Effector memory CD8-positive, alpha-beta T cell (primary cell): Measurements from ENCODE around the gene TBC1D1.
"Not testable (repeated sequence)": the region's sequence is repeated elsewhere in the genome, so short reads cannot be mapped to it uniquely, and the experiment has no call there.

ENCODE experiments used
- ATAC-seq: fragments of 150-1000 bp; cut with Tn5 transposase; replicated peaks from 2 replicates; pipeline ENCODE4 v1.10.0; 2021; ENCODE audit warnings: mild to moderate bottlenecking, moderate library complexity
- DNase-seq, 3 experiments: peaks; one replicate each; pipeline ENCODE4 v3.0.0; 2021
- H3K27ac Mint-ChIP-seq, 2 donors: one replicate each; pipeline ENCODE4 v1.8.0; 2022; ENCODE audit warnings: mild to moderate bottlenecking in 2 of 2, mixed read lengths in 2 of 2, moderate library complexity in 2 of 2
- H3K27me3 Mint-ChIP-seq, 2 donors: one replicate each; pipeline ENCODE4 v1.8.0; 2022; ENCODE audit warnings: mixed read lengths in 2 of 2
- H3K36me3 Mint-ChIP-seq: one replicate; pipeline ENCODE4 v1.8.0; 2022; ENCODE audit warnings: mild to moderate bottlenecking, moderate library complexity, mixed read lengths; ENCODE audit not compliant: insufficient read depth
- H3K4me1 Mint-ChIP-seq, 2 donors: one replicate each; pipeline ENCODE4 v1.8.0; 2022; ENCODE audit warnings: low read depth in 2 of 2, mixed read lengths in 2 of 2
- H3K4me3 Mint-ChIP-seq, 2 donors: one replicate each; pipeline ENCODE4 v1.8.0; 2022; ENCODE audit warnings: mild to moderate bottlenecking in 2 of 2, mixed read lengths in 2 of 2, moderate library complexity in 2 of 2
- H3K9me3 Mint-ChIP-seq, 2 donors: one replicate each; pipeline ENCODE4 v1.8.0; 2022; ENCODE audit warnings: mixed read lengths in 2 of 2

Gene TBC1D1

DNA sequence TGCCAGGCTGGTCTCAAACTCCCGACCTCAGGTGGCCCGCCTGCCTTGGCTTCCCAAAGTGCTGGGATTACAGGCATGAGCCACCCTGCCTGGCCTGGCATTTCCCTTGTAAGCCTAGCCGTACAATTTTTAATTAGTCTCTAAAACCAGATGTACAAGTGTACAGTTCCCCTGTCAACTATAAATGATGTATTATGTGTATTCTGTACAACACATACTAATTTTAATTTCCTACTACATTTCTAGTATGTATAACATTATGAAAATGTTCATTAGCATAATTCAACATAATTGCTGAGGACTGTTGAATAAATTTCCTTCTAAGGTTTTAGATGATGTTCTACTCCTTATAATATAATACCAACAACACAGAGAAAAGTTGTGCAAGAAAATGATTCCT lies 27.8 kb downstream of the TBC1D1 start:
- H3K9me3 Mint-ChIP-seq, result no peaks in the 10 kb centered on the region
- peaks cover 2% of the 10 kb centered on the region for H3K36me3 Mint-ChIP-seq

DNA sequence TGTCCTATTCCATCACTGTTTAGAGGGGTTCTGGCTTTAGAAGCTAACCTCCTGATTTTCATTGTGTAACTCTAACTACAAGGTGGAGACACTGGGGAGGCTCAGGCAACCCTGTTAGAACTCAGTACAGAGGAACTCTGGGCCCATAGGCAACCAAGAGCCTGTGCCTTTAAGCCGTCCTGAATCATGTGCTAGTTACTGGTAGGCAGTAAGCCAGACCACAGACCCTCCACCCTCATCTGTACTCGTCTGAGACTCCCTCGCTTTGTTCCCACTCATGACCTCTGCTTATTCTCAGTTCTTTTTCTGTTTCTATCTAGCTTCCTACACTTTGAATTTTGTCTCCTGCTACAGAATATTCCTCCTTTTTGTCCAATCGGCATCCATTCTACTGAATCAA lies 31.4 kb downstream of the TBC1D1 start:
- Mint-ChIP-seq H3K27me3 (no peaks in the 10 kb centered on the region), H3K27ac (no peak overlapping the region), H3K9me3 (no peaks in the 10 kb centered on the region), H3K4me3 (no peak overlapping the region), H3K4me1 (peaks cover 9 to 25% of the 10 kb centered on the region in 2 donors), H3K36me3 (peaks cover 2% of the 10 kb centered on the region)
- DNase-seq (no peak), ATAC-seq (no peak)

More for the DNA sequence above, 27.8 kb downstream of the TBC1D1 start:
- H3K4me3 Mint-ChIP-seq, result no peak overlapping the region
- ATAC-seq, result no peak
- DNase-seq, result no peak
- peaks cover 7 to 17% of the 10 kb centered on the region in 2 donors for H3K4me1 Mint-ChIP-seq
- no peaks in the 10 kb centered on the region for H3K27me3 Mint-ChIP-seq
- H3K27ac Mint-ChIP-seq, result no peak overlapping the region

- not testable (repeated sequence) for H3K36me3 Mint-ChIP-seq, H3K27ac Mint-ChIP-seq, H3K4me3 Mint-ChIP-seq, ATAC-seq, H3K27me3 Mint-ChIP-seq, H3K9me3 Mint-ChIP-seq, DNase-seq
- H3K4me1 Mint-ChIP-seq, result peaks cover 14 to 30% of the 10 kb centered on the region in 2 donors
Observed at GRCh38 chr4:37923089-37923488, 32.2 kb downstream of the TBC1D1 start.

GRCh38 chr4:37924946-37925345 lies 34.1 kb downstream of the TBC1D1 start:
- DNase-seq (no peak), ATAC-seq (no peak)
- no peaks in the 10 kb centered on the region for H3K9me3 Mint-ChIP-seq
- H3K36me3 Mint-ChIP-seq, result peaks cover 4% of the 10 kb centered on the region
- H3K4me3 Mint-ChIP-seq, result no peak overlapping the region
- H3K4me1 Mint-ChIP-seq, result peaks cover 25 to 46% of the 10 kb centered on the region in 2 donors
- no peak overlapping the region for H3K27ac Mint-ChIP-seq
- no peaks in the 10 kb centered on the region for H3K27me3 Mint-ChIP-seq

- Mint-ChIP-seq H3K4me1 (peaks cover 18 to 33% of the 10 kb centered on the region in 2 donors), H3K4me3 (no peak overlapping the region), H3K36me3 (peaks cover 15% of the 10 kb centered on the region), H3K27me3 (no peaks in the 10 kb centered on the region), H3K9me3 (no peaks in the 10 kb centered on the region), H3K27ac (no peak overlapping the region)
- DNase-seq, result no peak
- no peak for ATAC-seq
Observed at GRCh38 chr4:37927434-37927833, 36.5 kb downstream of the TBC1D1 start.

- Mint-ChIP-seq H3K9me3 (no peaks in the 10 kb centered on the region), H3K36me3 (peaks cover 17% of the 10 kb centered on the region), H3K4me1 (peaks cover 21 to 36% of the 10 kb centered on the region in 2 donors), H3K27ac (peak overlapping the region; percentile 12 to 62), H3K27me3 (no peaks in the 10 kb centered on the region), H3K4me3 (peak overlapping the region in 1 of 2 donors; percentile 43)
- DNase-seq (no peak), ATAC-seq (peak; percentile 66)
Observed at GRCh38 chr4:37928426-37929416, 37.8 kb downstream of the TBC1D1 start.

- H3K4me1 Mint-ChIP-seq, result peaks cover 13 to 18% of the 10 kb centered on the region in 2 donors
- H3K27ac Mint-ChIP-seq, result peak overlapping the region in 1 of 2 donors; percentile 11
- DNase-seq (no peak), ATAC-seq (no peak)
- no peaks in the 10 kb centered on the region for H3K27me3 Mint-ChIP-seq
- H3K36me3 Mint-ChIP-seq, result peaks cover 23% of the 10 kb centered on the region
- H3K9me3 Mint-ChIP-seq, result no peaks in the 10 kb centered on the region
- no peak overlapping the region for H3K4me3 Mint-ChIP-seq
Observed at GRCh38 chr4:37934096-37934495, 43.2 kb downstream of the TBC1D1 start.

DNA sequence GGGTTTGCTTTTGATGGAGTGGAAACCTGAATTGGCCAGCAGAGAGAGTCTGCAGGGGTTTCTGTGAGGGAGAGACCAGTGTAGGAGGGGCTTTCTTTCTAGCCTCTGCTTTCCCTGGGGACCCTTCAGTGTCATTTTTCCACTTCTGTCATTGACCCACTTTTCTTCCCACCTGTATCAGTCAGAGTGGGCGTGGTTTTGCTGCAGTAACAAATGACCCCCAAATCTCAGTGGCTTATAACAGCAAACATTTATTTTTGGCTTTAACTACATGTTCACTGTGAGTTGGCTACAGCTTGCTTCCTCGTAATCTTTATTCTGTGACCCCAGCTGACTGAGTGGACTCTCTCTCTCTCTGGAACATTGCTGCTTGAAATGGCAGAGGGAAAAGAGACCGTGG lies 43.7 kb downstream of the TBC1D1 start:
- ATAC-seq, result no peak
- H3K27ac Mint-ChIP-seq, result no peak overlapping the region
- no peak overlapping the region for H3K4me3 Mint-ChIP-seq
- no peaks in the 10 kb centered on the region for H3K9me3 Mint-ChIP-seq
- H3K27me3 Mint-ChIP-seq, result no peaks in the 10 kb centered on the region
- peaks cover 8 to 15% of the 10 kb centered on the region in 2 donors for H3K4me1 Mint-ChIP-seq
- peaks cover 23% of the 10 kb centered on the region for H3K36me3 Mint-ChIP-seq
- DNase-seq, result no peak

- DNase-seq (no peak), ATAC-seq (no peak)
- Mint-ChIP-seq H3K27me3 (no peaks in the 10 kb centered on the region), H3K9me3 (no peaks in the 10 kb centered on the region), H3K4me3 (no peak overlapping the region), H3K27ac (no peak overlapping the region), H3K36me3 (peaks cover 21% of the 10 kb centered on the region), H3K4me1 (peaks cover 7 to 14% of the 10 kb centered on the region in 2 donors)
Observed at GRCh38 chr4:37935026-37935425, 44.1 kb downstream of the TBC1D1 start.

GRCh38 chr4:37936889-37937498 lies 46.1 kb downstream of the TBC1D1 start:
- H3K4me1 Mint-ChIP-seq, result peaks cover 18 to 21% of the 10 kb centered on the region in 2 donors
- DNase-seq, result no peak
- no peaks in the 10 kb centered on the region for H3K27me3 Mint-ChIP-seq
- no peak for ATAC-seq
- H3K27ac Mint-ChIP-seq, result no peak overlapping the region
- no peak overlapping the region for H3K4me3 Mint-ChIP-seq
- H3K36me3 Mint-ChIP-seq, result peaks cover 8% of the 10 kb centered on the region
- no peaks in the 10 kb centered on the region for H3K9me3 Mint-ChIP-seq

DNA sequence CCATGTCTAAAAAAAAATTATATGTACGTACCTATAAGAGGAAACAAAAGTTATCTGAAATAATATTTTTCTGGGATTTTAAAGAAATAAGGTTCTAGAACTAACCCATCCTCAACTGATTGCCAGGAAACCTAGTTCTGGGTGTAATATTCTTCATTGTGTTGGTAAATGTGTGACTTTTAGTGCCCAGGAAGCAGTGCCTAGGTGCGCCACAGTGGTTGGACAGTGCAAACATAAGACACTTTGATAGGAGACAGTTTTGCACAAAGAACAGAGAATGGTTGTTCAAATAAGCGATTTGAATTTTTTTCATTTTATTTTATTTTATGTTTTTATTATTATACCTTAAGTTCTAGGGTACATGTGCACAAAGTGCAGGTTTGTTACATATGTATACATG lies 47.3 kb downstream of the TBC1D1 start:
- Mint-ChIP-seq H3K27ac (no peak overlapping the region), H3K36me3 (peaks cover 8% of the 10 kb centered on the region), H3K4me1 (peaks cover 19 to 25% of the 10 kb centered on the region in 2 donors), H3K9me3 (no peaks in the 10 kb centered on the region), H3K27me3 (no peaks in the 10 kb centered on the region), H3K4me3 (no peak overlapping the region)
- ATAC-seq (no peak), DNase-seq (no peak)

DNA sequence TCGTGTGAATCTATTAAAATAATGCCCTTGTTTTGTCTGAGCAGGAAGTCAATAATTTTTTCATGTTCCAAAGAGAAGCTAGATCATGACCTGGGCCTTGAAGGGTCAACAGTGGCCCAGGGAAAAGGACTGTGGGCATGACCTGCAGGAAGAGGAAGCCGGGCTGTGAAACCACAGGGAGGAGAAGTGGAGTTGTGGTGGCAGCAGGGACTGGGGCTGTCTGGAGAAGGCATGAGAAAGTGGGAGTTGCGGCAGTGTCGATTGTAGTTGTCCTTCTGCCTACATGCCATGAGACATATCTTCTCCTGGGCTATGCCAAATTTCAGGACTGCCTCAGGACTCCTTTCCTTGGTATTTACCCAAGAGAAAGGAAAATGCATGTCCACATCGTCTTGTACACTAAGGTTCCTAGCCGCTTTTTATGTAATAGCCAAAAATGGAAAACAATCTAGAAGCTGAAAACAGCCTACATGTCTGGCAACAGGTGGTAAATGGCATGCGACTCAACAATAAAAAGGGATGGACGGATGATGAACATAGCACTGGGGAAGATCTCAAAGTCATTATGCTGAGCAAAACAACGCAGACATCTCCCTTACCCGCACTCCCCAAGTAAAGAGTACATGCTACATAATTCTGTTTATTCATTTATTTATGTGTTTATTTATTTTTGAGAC lies 55.8 kb downstream of the TBC1D1 start:
- H3K27ac Mint-ChIP-seq, result peak overlapping the region in 1 of 2 donors; percentile 4
- no peak for DNase-seq
- no peaks in the 10 kb centered on the region for H3K36me3 Mint-ChIP-seq
- ATAC-seq, result no peak
- no peak overlapping the region for H3K4me3 Mint-ChIP-seq
- H3K4me1 Mint-ChIP-seq, result peaks cover 27 to 33% of the 10 kb centered on the region in 2 donors
- no peaks in the 10 kb centered on the region for H3K27me3 Mint-ChIP-seq
- no peaks in the 10 kb centered on the region for H3K9me3 Mint-ChIP-seq

- Mint-ChIP-seq H3K4me3 (no peak overlapping the region), H3K27me3 (no peaks in the 10 kb centered on the region), H3K27ac (peak overlapping the region in 1 of 2 donors; percentile 27), H3K36me3 (peaks cover 5% of the 10 kb centered on the region), H3K4me1 (peaks cover 19 to 25% of the 10 kb centered on the region in 2 donors), H3K9me3 (no peaks in the 10 kb centered on the region)
- ATAC-seq, result peak; percentile 64
- no peak for DNase-seq
Observed at GRCh38 chr4:37948542-37948941, 57.7 kb downstream of the TBC1D1 start.
